Measurements from ENCODE around the gene CDKN2AIP. TPM values are rescaled to one million over a fixed set of nuclear protein-coding genes. Genes with fewer than 3 reads are reported as not detected.

The CDKN2AIP gene
- total RNA-seq, 1 experiment from 2014 or later: 20.6 TPM

DNA sequence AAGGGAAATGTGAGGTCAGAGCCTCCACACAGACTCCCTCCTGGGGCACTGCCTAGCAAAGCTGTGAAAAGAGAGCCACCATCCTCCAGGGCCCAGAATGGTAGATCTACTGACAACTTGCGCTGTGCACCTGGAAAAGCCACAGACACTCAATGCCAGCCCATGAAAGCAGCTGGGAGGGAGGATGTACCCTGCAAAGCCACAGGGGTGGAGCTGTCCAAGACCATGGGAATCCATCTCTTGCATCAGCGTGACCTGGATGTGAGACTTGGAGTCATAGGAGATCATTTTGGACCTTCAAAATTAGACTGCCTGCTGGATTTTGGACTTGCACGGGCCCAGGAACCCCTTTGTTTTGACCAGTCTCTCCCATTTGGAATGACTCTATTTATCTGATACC lies 22.8 kb downstream of the CDKN2AIP start:
- intact Hi-C loops (cut with micrococcal nuclease; ENCODE audit: unreplicated experiment): no loop called here
- Histone ChIP-seq H3K4me1 (ENCODE audit: insufficient read depth, low read length, poor library complexity, severe bottlenecking) (no peaks in the 10 kb centered on the region), H3K9me3 (ENCODE audit: low read depth, low read length, poor library complexity, severe bottlenecking) (no peaks in the 10 kb centered on the region), H3K27ac (ENCODE audit: low read depth, low read length, poor library complexity, severe bottlenecking) (no peak overlapping the region), H3K36me3 (ENCODE audit: insufficient read depth, low read length, poor library complexity, severe bottlenecking) (no peaks in the 10 kb centered on the region), H3K27me3 (replicated peaks; ENCODE audit: insufficient read depth, low read depth, low read length, poor library complexity) (no peaks in the 10 kb centered on the region), H3K4me3 (ENCODE audit: low read depth, low read length, poor library complexity, severe bottlenecking) (no peak overlapping the region)
- DNase-seq (ENCODE audit: low spot score): no peak
- CTCF ChIA-PET: interaction anchor here (0.7 kb wide), 1 partner anchor 182 kb away, joined by 3 read pairs; no protein-coding TSS in a partner anchor
- POLR2A ChIA-PET (ENCODE audit: low non-redundant PET): no interaction called here
- no TSS peak for BruUV-seq (replicated peaks)
- TF ChIP-seq, protein P1, sequence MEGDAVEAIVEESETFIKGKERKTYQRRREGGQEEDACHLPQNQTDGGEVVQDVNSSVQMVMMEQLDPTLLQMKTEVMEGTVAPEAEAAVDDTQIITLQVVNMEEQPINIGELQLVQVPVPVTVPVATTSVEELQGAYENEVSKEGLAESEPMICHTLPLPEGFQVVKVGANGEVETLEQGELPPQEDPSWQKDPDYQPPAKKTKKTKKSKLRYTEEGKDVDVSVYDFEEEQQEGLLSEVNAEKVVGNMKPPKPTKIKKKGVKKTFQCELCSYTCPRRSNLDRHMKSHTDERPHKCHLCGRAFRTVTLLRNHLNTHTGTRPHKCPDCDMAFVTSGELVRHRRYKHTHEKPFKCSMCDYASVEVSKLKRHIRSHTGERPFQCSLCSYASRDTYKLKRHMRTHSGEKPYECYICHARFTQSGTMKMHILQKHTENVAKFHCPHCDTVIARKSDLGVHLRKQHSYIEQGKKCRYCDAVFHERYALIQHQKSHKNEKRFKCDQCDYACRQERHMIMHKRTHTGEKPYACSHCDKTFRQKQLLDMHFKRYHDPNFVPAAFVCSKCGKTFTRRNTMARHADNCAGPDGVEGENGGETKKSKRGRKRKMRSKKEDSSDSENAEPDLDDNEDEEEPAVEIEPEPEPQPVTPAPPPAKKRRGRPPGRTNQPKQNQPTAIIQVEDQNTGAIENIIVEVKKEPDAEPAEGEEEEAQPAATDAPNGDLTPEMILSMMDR (conservative IDR thresholded peaks at IDR 0.05; ENCODE audit: low read depth, low read length): no peak

DNA sequence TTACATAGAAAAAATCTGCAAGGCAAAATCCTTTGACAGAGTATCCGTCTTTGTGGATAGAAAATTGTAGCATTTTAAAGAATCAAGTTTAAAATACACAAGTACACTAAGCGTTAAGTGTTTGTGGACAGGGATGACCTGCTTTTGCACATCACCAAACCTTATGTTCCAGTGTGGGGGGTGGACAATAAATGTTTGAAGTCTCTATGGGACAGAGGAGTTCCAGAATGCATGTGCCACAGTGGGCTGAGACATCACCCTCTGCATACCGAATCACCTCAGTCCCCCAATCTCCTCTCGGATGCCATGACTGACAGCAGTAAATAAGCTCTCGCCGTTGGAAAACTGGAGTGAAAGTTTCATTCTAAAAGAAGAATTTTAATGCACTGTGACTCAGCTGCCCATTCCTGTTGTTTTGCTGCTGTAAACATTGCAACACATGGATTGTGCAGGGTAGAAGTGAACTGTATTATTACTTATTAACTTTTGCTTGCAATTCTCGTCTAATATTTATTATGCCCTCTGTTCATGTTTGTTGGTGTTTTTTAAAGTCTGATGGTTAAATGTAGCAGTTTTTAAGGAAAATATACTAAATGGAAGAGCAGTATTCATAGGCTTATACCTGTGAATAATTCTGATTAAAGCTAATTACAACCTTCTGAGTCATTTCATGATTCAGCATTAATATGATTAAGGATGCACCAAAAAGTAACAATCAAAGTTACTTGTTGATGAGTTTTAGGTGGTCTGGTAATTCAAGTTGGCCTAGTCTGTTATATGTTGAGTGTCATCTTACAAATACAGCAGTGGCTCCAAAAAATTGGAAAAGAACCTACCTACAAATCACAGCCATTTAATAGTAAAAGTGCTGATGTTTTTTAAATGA lies 24.0 kb downstream of the CDKN2AIP start:
- H3K27ac ChIP-seq (ENCODE audit: low read depth, low read length, poor library complexity, severe bottlenecking): no peak overlapping the region
- ChIA-PET POLR2A (ENCODE audit: low non-redundant PET) (no interaction called here), CTCF (no interaction called here)
- H3K36me3 ChIP-seq (ENCODE audit: insufficient read depth, low read length, poor library complexity, severe bottlenecking): no peaks in the 10 kb centered on the region
- BruUV-seq (replicated peaks): no TSS peak
- no peak overlapping the region for H3K4me3 ChIP-seq (ENCODE audit: low read depth, low read length, poor library complexity, severe bottlenecking)
- H3K27me3 ChIP-seq (replicated peaks; ENCODE audit: insufficient read depth, low read depth, low read length, poor library complexity): no peaks in the 10 kb centered on the region
- H3K4me1 ChIP-seq (ENCODE audit: insufficient read depth, low read length, poor library complexity, severe bottlenecking): no peaks in the 10 kb centered on the region
- no peak for DNase-seq (ENCODE audit: low spot score)
- TF ChIP-seq EZH2 (IDR thresholded peaks at IDR 0.05; ENCODE audit: borderline replicate concordance, low read depth, low read length, poor library complexity, severe bottlenecking): no peak
- TF ChIP-seq, protein P1 (conservative IDR thresholded peaks at IDR 0.05; ENCODE audit: low read depth, low read length): no peak
- no peaks in the 10 kb centered on the region for H3K9me3 ChIP-seq (ENCODE audit: low read depth, low read length, poor library complexity, severe bottlenecking)
- intact Hi-C loops (cut with micrococcal nuclease; ENCODE audit: unreplicated experiment): no loop called here

- Histone ChIP-seq H3K4me3 (ENCODE audit: low read depth, low read length, poor library complexity, severe bottlenecking) (no peak overlapping the region), H3K27ac (ENCODE audit: low read depth, low read length, poor library complexity, severe bottlenecking) (no peak overlapping the region), H3K4me1 (ENCODE audit: insufficient read depth, low read length, poor library complexity, severe bottlenecking) (no peaks in the 10 kb centered on the region), H3K36me3 (ENCODE audit: insufficient read depth, low read length, poor library complexity, severe bottlenecking) (no peaks in the 10 kb centered on the region), H3K27me3 (replicated peaks; ENCODE audit: insufficient read depth, low read depth, low read length, poor library complexity) (no peaks in the 10 kb centered on the region), H3K9me3 (ENCODE audit: low read depth, low read length, poor library complexity, severe bottlenecking) (no peaks in the 10 kb centered on the region)
- intact Hi-C loops (cut with micrococcal nuclease; ENCODE audit: unreplicated experiment): no loop called here
- BruUV-seq (replicated peaks): no TSS peak
- ChIA-PET POLR2A (ENCODE audit: low non-redundant PET) (interaction anchor here (0.6 kb wide), 1 partner anchor 17 kb away, joined by 8 read pairs; no protein-coding TSS in a partner anchor), CTCF (no interaction called here)
- DNase-seq (ENCODE audit: low spot score): no peak
- TF ChIP-seq, protein P1 (conservative IDR thresholded peaks at IDR 0.05; ENCODE audit: low read depth, low read length): no peak
- no peak for TF ChIP-seq EZH2 (IDR thresholded peaks at IDR 0.05; ENCODE audit: borderline replicate concordance, low read depth, low read length, poor library complexity, severe bottlenecking)
Measured at GRCh38 chr4:183469285-183469684, 24.8 kb downstream of the CDKN2AIP start.
